Endothelial cell (in vitro differentiated cells): ENCODE measurements around the gene PTPRM. TPM values are rescaled to one million over a fixed set of nuclear protein-coding genes. Genes with fewer than 3 reads are reported as not detected.

Source experiments
- DNase-seq: peaks from one replicate; pipeline ENCODE4 v3.0.0; 2021; ENCODE audit warnings: low spot score
- H3K27ac Mint-ChIP-seq: one replicate; pipeline ENCODE4 v1.8.0; 2021; ENCODE audit warnings: mixed read lengths, inconsistent platforms; ENCODE audit not compliant: unreplicated experiment
- H3K27me3 Mint-ChIP-seq: one replicate; pipeline ENCODE4 v1.8.0; 2021; ENCODE audit warnings: mild to moderate bottlenecking, moderate library complexity, mixed read lengths, inconsistent platforms; ENCODE audit not compliant: unreplicated experiment
- H3K36me3 Mint-ChIP-seq: one replicate; pipeline ENCODE4 v1.8.0; 2021; ENCODE audit warnings: mild to moderate bottlenecking, low read depth, mixed read lengths, inconsistent platforms; ENCODE audit not compliant: unreplicated experiment
- H3K4me1 Mint-ChIP-seq: one replicate; pipeline ENCODE4 v1.8.0; 2021; ENCODE audit warnings: mild to moderate bottlenecking, mixed read lengths, inconsistent platforms; ENCODE audit not compliant: unreplicated experiment
- H3K4me3 Mint-ChIP-seq: one replicate; pipeline ENCODE4 v1.8.0; 2021; ENCODE audit warnings: mild to moderate bottlenecking, mixed read lengths, inconsistent platforms; ENCODE audit not compliant: unreplicated experiment
- H3K9me3 Mint-ChIP-seq: one replicate; pipeline ENCODE4 v1.8.0; 2021; ENCODE audit warnings: mixed read lengths, inconsistent platforms; ENCODE audit not compliant: unreplicated experiment
- total RNA-seq: library from RNA; stranded (reverse); fragmentation: NEBNext Ultra II Directional; extraction: Animal tissue kit (Norgen Biotek cat#: 25700); gene quantifications from one replicate; pipeline ENCODE4 v1.2.1, GENCODE V29; 2021; ENCODE audit not compliant: unreplicated experiment
- TF ChIP-seq, protein P1 (sequence below): fragments of 200-600 bp; sonication (generic); IDR thresholded peaks from one replicate; pipeline ENCODE4 v1.5.0; 2021; ENCODE audit warnings: antibody characterized with exemption; ENCODE audit not compliant: unreplicated experiment

The PTPRM gene
- total RNA-seq, 1 donor from 2014 or later, result 284 TPM

DNA sequence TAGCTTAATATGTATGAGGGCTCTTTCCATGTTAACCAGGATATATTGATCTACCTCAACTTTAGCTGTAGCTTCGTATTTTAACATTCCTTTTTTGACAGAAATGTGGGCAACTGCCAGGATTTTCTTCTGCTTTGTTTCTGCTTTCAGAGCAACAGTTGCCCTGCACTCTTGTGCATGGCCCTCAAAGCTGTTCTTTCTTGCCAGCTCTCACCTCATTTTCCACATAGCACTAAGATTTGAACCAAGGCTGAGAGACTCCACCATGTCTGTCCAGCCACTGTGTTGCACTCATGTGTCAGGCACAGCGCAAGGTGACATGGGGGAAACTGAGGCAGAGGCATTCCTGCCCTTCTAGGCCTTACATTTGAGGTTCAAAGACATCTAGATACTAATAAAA lies 619.3 kb downstream of the PTPRM start:
- Mint-ChIP-seq H3K27me3 (peaks cover 4% of the 10 kb centered on the region), H3K4me1 (peaks cover 11% of the 10 kb centered on the region), H3K4me3 (no peak overlapping the region), H3K27ac (no peak overlapping the region), H3K36me3 (peaks cover 10% of the 10 kb centered on the region), H3K9me3 (no peaks in the 10 kb centered on the region)
- no peak for DNase-seq
- TF ChIP-seq, protein P1, sequence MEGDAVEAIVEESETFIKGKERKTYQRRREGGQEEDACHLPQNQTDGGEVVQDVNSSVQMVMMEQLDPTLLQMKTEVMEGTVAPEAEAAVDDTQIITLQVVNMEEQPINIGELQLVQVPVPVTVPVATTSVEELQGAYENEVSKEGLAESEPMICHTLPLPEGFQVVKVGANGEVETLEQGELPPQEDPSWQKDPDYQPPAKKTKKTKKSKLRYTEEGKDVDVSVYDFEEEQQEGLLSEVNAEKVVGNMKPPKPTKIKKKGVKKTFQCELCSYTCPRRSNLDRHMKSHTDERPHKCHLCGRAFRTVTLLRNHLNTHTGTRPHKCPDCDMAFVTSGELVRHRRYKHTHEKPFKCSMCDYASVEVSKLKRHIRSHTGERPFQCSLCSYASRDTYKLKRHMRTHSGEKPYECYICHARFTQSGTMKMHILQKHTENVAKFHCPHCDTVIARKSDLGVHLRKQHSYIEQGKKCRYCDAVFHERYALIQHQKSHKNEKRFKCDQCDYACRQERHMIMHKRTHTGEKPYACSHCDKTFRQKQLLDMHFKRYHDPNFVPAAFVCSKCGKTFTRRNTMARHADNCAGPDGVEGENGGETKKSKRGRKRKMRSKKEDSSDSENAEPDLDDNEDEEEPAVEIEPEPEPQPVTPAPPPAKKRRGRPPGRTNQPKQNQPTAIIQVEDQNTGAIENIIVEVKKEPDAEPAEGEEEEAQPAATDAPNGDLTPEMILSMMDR, result no peak

DNA sequence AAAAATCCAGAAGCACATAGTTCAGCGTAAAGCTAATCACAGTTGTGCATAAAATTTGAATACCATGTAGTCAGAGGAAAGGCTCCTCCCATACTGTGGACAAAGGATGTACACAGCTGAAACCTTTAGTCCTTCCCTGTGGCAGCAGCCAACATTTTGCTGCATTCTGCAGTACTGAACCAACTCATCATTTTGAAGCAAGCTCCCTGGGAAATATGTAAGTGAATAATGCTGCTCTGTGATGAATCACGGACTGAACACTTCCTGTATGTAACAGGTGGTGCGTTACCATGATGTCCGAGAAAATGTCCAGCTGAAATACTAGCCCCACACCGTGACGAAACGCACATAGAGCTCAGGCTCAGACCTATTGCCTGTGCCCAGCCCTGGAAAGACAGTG lies 621.1 kb downstream of the PTPRM start:
- Mint-ChIP-seq H3K27me3 (peaks cover 4% of the 10 kb centered on the region), H3K4me1 (peaks cover 5% of the 10 kb centered on the region), H3K27ac (no peak overlapping the region), H3K36me3 (peaks cover 5% of the 10 kb centered on the region), H3K9me3 (no peaks in the 10 kb centered on the region), H3K4me3 (no peak overlapping the region)
- TF ChIP-seq, protein P1, result no peak
- no peak for DNase-seq

DNA sequence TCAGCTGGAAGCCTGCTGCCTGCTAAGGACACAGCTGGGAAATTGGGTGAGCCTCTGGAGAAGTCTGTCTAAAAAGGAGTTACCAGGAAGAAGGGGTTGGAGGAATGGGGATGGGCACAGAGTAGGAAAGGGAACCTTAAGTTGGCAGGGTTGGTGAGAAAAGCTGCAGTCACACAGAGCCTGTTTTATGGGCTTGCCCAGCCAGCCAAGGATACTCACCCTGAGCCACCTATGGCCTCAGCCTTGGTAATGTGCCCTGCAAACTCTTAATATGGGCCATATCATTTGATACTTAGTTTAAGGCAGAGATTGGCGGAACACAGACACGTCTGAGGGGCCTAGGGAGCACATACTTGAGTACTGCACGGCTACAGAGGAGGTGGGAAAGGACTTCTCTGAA lies 623.9 kb downstream of the PTPRM start:
- TF ChIP-seq, protein P1, result no peak
- Mint-ChIP-seq H3K9me3 (no peaks in the 10 kb centered on the region), H3K36me3 (no peaks in the 10 kb centered on the region), H3K27me3 (peaks cover 1% of the 10 kb centered on the region), H3K4me1 (no peaks in the 10 kb centered on the region), H3K27ac (no peak overlapping the region), H3K4me3 (no peak overlapping the region)
- DNase-seq, result no peak

DNA sequence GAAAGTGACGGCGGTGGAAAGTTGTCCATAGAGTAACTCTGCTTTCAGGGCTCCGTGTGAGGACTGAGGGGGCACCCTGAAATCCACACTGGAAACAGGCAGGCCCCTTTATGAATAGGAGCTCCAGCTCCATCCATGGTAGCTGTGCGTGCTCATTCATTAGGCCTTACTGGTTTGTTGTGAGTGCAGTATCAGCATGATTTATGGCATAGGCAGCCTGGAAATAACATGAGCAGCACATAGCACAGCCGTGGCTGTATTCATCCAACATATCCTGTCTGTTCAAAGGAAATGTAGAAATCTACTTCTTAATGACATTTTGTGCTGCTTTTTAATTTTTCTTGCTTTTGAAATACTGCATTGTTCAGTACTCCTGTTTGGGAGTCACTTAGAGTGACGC lies 627.3 kb downstream of the PTPRM start:
- H3K36me3 Mint-ChIP-seq, result peaks cover 4% of the 10 kb centered on the region
- peaks cover 3% of the 10 kb centered on the region for H3K27me3 Mint-ChIP-seq
- H3K9me3 Mint-ChIP-seq, result no peaks in the 10 kb centered on the region
- DNase-seq, result no peak
- H3K27ac Mint-ChIP-seq, result no peak overlapping the region
- no peaks in the 10 kb centered on the region for H3K4me1 Mint-ChIP-seq
- H3K4me3 Mint-ChIP-seq, result no peak overlapping the region
- TF ChIP-seq, protein P1, result no peak

DNA sequence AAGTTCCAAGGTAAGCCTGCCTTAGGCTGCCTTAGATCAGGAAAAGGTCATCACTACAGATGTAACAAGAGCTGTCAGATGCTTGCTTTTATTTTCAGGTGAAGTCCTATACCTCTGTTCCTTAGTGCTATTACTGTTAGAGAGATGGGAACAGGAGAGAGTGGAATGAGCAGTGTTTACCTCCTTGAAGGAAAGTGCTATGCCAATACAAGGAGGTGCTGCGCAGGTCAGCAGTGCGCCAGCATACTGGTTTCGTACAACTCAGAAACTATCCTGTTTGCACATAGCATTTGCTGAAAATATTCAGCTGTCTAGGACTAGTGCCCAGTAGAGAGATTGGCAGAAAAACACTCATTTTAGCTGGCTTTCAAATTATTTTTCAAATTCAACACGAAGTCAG lies 629.1 kb downstream of the PTPRM start:
- Mint-ChIP-seq H3K27me3 (peaks cover 3% of the 10 kb centered on the region), H3K9me3 (no peaks in the 10 kb centered on the region)
- DNase-seq, result no peak

More for the DNA sequence above, 629.1 kb downstream of the PTPRM start:
- Mint-ChIP-seq H3K4me1 (no peaks in the 10 kb centered on the region), H3K36me3 (peaks cover 4% of the 10 kb centered on the region), H3K4me3 (no peak overlapping the region), H3K27ac (no peak overlapping the region)
- TF ChIP-seq, protein P1, result no peak
